ENCODE data around the gene MYOCOS.
"Not testable (repeated sequence)": the region's sequence is repeated elsewhere in the genome, so short reads cannot be mapped to it uniquely, and the experiment has no call there.

MYOCOS gene

DNA sequence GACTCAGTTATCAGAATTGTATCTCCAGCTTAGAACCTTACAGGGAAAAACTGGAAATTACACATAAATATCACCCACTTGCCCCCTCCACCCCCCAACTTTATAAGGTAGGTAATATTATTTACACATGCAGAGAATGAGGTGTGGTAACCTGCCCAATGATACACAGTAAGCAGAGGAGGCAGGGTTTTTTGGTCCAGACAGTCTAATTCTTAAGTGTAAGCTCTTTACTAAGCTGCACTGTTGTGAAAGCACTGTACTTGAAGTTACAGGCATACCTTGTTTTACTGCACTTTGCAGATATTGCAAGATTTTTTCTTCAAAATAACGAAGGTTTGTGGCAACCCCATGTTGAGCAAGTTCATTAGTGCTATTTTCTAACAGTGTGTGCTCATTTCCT is 24.8 kb upstream of the MYOCOS start:
- POLR2A ChIA-PET: no interaction called here

DNA sequence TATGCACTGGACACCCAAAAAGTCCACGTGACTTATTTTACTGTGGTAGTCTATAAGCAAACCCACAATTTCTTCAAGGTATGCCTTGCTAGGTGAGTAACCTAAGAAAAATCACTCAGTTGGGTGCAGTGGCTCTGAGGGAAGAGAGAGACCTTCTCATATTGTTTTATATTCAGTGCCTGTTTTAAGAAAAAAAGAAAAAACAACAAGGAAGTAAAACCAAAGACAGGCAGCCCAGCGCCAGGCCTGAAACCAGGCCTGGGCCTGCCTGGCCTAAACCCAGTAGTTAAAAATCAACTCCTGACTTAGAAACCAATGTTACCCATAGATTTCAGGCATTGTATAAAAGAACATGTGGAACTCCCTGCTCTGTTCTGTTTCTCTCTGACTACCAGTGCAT is 21.7 kb upstream of the MYOCOS start:
- CTCF ChIA-PET; DNase-seq (ENCODE audit: extremely low spot score); POLR2A ChIA-PET: not testable (repeated sequence)

More for the DNA sequence above, 24.8 kb upstream of the MYOCOS start:
- TF ChIP-seq, protein P1, sequence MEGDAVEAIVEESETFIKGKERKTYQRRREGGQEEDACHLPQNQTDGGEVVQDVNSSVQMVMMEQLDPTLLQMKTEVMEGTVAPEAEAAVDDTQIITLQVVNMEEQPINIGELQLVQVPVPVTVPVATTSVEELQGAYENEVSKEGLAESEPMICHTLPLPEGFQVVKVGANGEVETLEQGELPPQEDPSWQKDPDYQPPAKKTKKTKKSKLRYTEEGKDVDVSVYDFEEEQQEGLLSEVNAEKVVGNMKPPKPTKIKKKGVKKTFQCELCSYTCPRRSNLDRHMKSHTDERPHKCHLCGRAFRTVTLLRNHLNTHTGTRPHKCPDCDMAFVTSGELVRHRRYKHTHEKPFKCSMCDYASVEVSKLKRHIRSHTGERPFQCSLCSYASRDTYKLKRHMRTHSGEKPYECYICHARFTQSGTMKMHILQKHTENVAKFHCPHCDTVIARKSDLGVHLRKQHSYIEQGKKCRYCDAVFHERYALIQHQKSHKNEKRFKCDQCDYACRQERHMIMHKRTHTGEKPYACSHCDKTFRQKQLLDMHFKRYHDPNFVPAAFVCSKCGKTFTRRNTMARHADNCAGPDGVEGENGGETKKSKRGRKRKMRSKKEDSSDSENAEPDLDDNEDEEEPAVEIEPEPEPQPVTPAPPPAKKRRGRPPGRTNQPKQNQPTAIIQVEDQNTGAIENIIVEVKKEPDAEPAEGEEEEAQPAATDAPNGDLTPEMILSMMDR (IDR thresholded peaks at IDR 0.05; ENCODE audit: control extremely low read depth, extremely low read depth, low read depth, missing control alignments): no peak
- DNase-seq (ENCODE audit: extremely low spot score): no peak
- CTCF ChIA-PET: interaction anchor here (1.1 to 2.9 kb wide), 5 partner anchors 19 to 112 kb away, joined by 3 to 6 read pairs (median 3); partner anchors contain the start of gene PRRC2C

DNA sequence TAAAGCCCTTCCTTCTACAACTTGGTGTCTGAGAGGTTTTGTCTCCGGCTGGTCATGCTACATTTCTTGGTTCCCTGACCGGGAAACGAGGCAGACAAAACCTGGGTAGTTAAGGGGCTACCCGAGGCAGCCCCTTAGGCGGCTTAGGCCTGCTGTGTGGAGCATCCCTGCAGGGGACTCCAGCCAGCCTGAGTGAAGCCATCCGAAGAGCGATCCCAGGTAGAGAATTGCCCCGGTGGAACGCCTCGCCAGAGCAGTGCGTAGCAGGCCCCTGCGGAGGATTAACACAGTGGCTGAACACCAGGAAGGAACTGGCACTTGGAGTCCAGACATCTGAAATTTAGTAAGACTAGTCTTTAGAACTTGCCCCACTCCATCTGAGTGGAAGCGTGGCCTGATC is 21.2 kb upstream of the MYOCOS start:
- ChIA-PET CTCF (no interaction called here), POLR2A (no interaction called here)
- no peak for DNase-seq (ENCODE audit: extremely low spot score)
- TF ChIP-seq, protein P1 (IDR thresholded peaks at IDR 0.05; ENCODE audit: control extremely low read depth, extremely low read depth, low read depth, missing control alignments): no peak

DNA sequence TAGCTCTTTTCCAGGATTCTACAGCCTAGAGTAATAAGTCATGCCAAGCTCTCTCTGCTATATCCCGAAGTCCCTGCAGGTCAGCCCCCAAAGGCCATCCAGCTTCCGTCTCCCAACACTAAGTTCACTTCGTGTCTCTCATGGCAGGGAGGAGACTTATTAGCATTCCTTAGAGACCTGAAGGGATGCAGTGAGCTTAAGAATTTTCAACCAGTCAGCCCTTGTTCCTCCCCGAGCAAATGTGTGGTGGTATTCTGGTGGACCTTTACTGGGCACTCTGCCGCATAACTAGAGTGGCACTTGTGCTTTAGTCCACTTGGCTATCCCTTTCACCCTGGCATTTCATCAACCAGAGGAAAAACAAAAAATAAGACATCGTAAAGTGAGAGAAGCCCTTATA is 19.0 kb upstream of the MYOCOS start:
- DNase-seq (ENCODE audit: extremely low spot score); CTCF ChIA-PET; POLR2A ChIA-PET: not testable (repeated sequence)

DNA sequence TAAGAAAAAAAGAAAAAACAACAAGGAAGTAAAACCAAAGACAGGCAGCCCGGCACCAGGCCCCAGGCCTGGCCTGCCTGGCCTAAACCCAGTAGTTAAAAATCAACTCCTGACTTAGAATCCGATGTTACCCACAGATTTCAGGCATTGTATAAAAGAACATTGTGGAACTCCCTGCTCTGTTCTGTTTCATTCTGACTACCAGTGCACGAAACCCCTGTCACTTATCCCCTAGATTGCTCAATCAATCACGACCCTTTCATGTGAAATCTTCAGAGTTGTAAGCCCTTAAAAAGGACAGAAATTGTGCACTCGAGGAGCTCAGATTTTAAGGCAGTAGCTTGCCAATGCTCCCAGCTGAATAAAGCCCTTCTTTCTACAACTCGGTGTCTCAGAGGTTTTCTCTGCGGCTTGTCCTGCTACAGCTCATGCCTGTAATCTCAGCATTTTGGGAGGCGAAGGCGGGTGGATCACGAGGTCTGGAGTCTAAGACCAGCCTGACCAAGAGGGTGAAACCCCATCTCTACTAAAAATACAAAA is 15.6 kb upstream of the MYOCOS start:
- TF ChIP-seq, protein P1 (IDR thresholded peaks at IDR 0.05; ENCODE audit: control extremely low read depth, extremely low read depth, low read depth, missing control alignments): no peak
- CTCF ChIA-PET: interaction anchor here (1.2 to 1.8 kb wide), 4 partner anchors 8 to 24 kb away, joined by 3 to 6 read pairs (median 4); no protein-coding TSS in a partner anchor
- POLR2A ChIA-PET: no interaction called here
- DNase-seq (ENCODE audit: extremely low spot score): no peak

DNA sequence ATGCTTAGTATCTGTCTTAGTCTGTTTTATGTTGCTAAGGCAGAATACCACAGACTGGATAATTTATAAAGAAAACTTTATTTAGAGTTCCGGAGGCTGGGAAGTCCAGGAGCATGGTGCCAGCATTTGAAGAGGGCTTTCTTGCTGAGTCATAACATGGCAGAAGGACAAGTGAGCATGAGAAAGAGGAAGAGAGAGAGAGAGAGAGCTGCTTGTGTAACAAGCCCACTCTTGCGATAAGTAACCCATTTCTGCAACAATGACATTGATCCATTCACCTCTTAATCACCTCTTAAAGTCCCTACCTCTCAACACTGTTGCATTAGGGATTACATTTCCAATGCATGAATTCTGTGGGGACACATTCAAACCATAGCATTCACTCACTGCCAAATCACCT is 11.7 kb upstream of the MYOCOS start:
- no peak for DNase-seq (ENCODE audit: extremely low spot score)
- ChIA-PET POLR2A (no interaction called here), CTCF (interaction anchor here (2.0 kb wide), 1 partner anchor 16 kb away, joined by 7 read pairs; no protein-coding TSS in a partner anchor)
- TF ChIP-seq, protein P1 (IDR thresholded peaks at IDR 0.05; ENCODE audit: control extremely low read depth, extremely low read depth, low read depth, missing control alignments): no peak

DNA sequence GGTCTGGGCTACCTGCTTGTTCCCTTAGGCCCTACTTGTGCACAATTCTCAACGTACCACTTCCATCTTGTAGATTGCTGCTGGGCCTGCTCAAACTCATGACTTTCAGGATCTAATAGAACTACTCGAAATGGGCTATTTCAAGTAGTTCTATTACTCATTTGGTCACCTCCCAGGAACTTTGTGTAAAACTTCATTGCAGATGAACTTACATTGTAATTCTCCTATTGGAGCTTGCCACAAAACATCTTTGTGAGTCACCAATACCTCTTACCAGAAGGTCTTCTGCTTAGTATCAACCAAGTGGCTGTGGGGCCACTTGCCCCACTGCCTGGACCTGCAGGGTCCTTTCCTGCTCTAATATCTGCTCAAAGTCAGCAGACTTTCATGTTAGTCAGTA is 10.7 kb upstream of the MYOCOS start:
- POLR2A ChIA-PET: no interaction called here
- CTCF ChIA-PET: interaction anchor here (1.0 kb wide), 1 partner anchor 11 kb away, joined by 3 read pairs; the partner anchor contains the start of gene MYOCOS
- no peak for DNase-seq (ENCODE audit: extremely low spot score)

More for the DNA sequence above, 10.7 kb upstream of the MYOCOS start:
- TF ChIP-seq, protein P1 (IDR thresholded peaks at IDR 0.05; ENCODE audit: control extremely low read depth, extremely low read depth, low read depth, missing control alignments): no peak
